ENCODE measurements around the gene SLC6A9. TPM values are rescaled to one million over a fixed set of nuclear protein-coding genes. Genes with fewer than 3 reads are reported as not detected.

The SLC6A9 gene
- total RNA-seq, 2 experiments from 2014 or later = 1.9 to 2.3 TPM

DNA sequence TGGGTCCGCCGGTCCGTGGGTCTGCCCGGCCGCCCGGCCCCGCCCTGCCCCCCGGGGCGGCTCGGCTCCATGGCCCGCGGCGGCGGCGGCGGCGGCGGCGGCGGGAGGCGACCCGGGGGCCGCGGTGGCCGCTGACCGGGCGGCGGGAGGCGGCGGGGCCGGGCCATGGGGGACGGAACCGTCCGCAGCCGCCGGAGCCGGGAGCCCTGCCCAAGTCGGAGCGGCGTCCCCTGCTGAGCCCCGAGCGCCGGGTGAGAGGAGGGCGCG, 52.1 kb downstream of the SLC6A9 start:
- H3K9me3 Mint-ChIP-seq (ENCODE audit: insufficient read depth) = no peaks in the 10 kb centered on the region

DNA sequence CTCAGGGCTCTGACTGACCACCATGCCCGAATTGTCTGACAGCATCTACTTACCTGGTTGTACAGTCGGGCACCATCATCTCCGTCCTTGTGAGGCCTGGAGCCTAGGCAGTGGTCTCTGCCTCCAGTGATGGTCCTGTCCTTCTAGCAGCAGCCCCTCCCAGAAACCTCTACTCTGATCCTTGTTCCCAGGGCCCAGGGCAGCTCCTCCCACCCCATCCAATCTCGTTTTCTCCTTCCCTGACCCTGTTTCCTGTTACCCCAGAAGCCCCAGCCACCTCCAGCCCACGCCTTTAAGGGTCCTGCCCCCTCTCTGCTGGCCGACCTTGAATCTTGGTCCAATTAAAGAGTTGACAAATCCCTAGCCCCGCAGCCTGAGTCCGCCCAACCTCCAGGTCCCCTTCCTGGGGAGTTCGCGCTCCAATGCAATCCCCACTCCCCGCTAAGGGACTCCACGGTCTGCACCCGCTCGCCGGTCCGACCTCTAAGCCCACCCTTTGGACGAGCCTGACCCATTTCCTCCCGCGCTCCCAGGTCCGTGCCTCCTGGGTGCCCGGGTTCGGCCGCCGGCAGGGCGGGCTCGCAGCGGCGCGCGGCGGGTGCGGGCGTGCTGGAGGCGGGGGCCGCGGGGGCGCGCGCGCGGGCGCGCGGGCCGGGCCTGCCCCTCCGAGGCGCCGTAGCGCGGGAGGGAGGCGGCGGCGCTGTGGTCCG, 52.6 kb downstream of the SLC6A9 start, which contains the start of gene B4GALT2:
Gene B4GALT2 (plus strand): TSS at position 660 of the 710 bp plus-strand sequence. CDS start 1,951 bp downstream, outside the sequence.
- peak; percentile 10 for ATAC-seq
- ChIA-PET CTCF (interaction anchor here (1.2 to 1.3 kb wide), 2 partner anchors 44 to 215 kb away, joined by 4 to 8 read pairs; no protein-coding TSS in a partner anchor), POLR2A (interaction anchor here (0.5 to 0.7 kb wide), 2 partner anchors 12 to 743 kb away, joined by 3 read pairs; no protein-coding TSS in a partner anchor)
- H3K4me1 Mint-ChIP-seq (ENCODE audit: low read depth) = peaks cover 49% of the 10 kb centered on the region
- no peaks in the 10 kb centered on the region for H3K9me3 Mint-ChIP-seq (ENCODE audit: insufficient read depth)
- H3K36me3 Mint-ChIP-seq (ENCODE audit: low read depth) = peaks cover 27% of the 10 kb centered on the region
- H3K4me3 Mint-ChIP-seq = peak within 1 kb of the TSS; percentile 83
- peak; percentile 45 for DNase-seq
- H3K27ac Mint-ChIP-seq = peak within 1 kb of the TSS; percentile 88
- no peaks in the 10 kb centered on the region for H3K27me3 Mint-ChIP-seq (ENCODE audit: low read depth)

More for the DNA sequence above, 52.1 kb downstream of the SLC6A9 start:
- Mint-ChIP-seq H3K36me3 (ENCODE audit: low read depth) (peaks cover 25% of the 10 kb centered on the region), H3K27ac (no peak overlapping the region), H3K27me3 (ENCODE audit: low read depth) (no peaks in the 10 kb centered on the region), H3K4me1 (ENCODE audit: low read depth) (peaks cover 44% of the 10 kb centered on the region), H3K4me3 (no peak overlapping the region)
- DNase-seq (no peak), ATAC-seq (no peak)
- ChIA-PET POLR2A (no interaction called here), CTCF (no interaction called here)

DNA sequence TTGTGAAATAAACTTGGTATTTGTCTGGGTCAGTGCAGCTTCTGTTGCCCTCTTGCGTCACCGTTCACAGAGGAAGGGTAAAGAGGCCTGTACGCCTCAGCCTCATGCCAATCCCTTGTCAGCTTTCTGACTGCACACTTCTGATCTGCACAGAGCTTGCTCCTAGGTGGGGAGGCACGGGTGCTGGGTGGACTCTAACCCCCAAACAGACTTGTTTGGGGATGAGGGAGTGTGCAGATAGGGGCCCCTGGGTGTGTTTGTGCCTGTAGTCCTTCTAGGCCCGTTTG, 53.1 kb downstream of the SLC6A9 start:
- Mint-ChIP-seq H3K27me3 (ENCODE audit: low read depth) (no peaks in the 10 kb centered on the region), H3K4me3 (peak overlapping the region; percentile 72), H3K36me3 (ENCODE audit: low read depth) (peaks cover 31% of the 10 kb centered on the region), H3K9me3 (ENCODE audit: insufficient read depth) (no peaks in the 10 kb centered on the region), H3K27ac (no peak overlapping the region), H3K4me1 (ENCODE audit: low read depth) (peaks cover 53% of the 10 kb centered on the region)
- ChIA-PET POLR2A (interaction anchor here (0.5 to 0.7 kb wide), 2 partner anchors 12 to 743 kb away, joined by 3 read pairs; no protein-coding TSS in a partner anchor), CTCF (interaction anchor here (1.2 to 1.3 kb wide), 2 partner anchors 43 to 215 kb away, joined by 4 to 8 read pairs; no protein-coding TSS in a partner anchor)
- DNase-seq = no peak
- no peak for ATAC-seq

DNA sequence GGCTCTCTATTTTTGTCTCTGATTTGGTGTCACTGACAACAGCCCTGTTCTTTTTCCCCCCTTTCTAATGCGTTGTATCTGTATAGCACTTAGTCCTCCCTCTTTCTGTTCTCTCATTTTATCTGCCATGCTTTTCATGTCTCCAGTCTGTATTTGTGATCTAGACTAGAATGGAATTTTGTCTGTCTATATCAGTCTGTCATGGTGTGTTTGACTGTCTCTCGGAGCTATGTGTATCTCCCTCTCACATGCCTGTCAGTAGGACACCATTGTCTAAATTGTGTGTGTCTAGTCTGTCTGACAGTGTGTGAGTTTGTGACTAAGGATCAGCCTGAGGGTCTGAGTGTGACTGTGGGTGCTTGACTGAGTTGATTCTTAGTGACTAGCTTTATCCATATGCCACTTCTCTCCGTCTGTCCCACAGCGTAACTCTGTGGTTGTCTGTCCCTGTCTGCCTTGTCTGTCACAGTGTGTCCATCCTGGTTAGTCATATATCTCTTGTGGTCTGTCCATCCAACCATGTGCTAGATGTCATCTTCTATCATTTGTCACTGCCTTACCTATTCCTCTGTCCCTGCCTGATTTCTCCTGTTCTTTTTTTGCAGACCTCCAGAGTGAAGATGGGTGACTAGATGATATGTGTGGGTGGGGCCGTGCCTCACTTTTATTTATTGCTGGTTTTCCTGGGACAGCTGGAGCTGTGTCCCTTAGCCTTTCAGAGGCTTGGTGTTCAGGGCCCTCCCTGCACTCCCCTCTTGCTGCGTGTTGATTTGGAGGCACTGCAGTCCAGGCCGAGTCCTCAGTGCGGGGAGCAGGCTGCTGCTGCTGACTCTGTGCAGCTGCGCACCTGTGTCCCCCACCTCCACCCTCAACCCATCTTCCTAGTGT, 53.6 kb downstream of the SLC6A9 start:
- H3K4me3 Mint-ChIP-seq = peak overlapping the region; percentile 89
- peaks cover 53% of the 10 kb centered on the region for H3K4me1 Mint-ChIP-seq (ENCODE audit: low read depth)
- ChIA-PET POLR2A (interaction anchor here (0.5 to 0.7 kb wide), 2 partner anchors 13 to 744 kb away, joined by 3 read pairs; no protein-coding TSS in a partner anchor), CTCF (interaction anchor here (1.2 to 3.1 kb wide), 4 partner anchors 28 to 214 kb away, joined by 4 to 13 read pairs (median 8); no protein-coding TSS in a partner anchor)
- ATAC-seq = no peak
- no peaks in the 10 kb centered on the region for H3K9me3 Mint-ChIP-seq (ENCODE audit: insufficient read depth)
- H3K27ac Mint-ChIP-seq = no peak overlapping the region
- DNase-seq = no peak
- peaks cover 35% of the 10 kb centered on the region for H3K36me3 Mint-ChIP-seq (ENCODE audit: low read depth)
- no peaks in the 10 kb centered on the region for H3K27me3 Mint-ChIP-seq (ENCODE audit: low read depth)

- peak overlapping the region; percentile 3 for H3K27ac Mint-ChIP-seq
- H3K4me1 Mint-ChIP-seq (ENCODE audit: low read depth) = peaks cover 53% of the 10 kb centered on the region
- H3K36me3 Mint-ChIP-seq (ENCODE audit: low read depth) = peaks cover 42% of the 10 kb centered on the region
These were observed 54.4 kb downstream of the SLC6A9 start for GRCh38 chr1:43976890-43977289.

DNA sequence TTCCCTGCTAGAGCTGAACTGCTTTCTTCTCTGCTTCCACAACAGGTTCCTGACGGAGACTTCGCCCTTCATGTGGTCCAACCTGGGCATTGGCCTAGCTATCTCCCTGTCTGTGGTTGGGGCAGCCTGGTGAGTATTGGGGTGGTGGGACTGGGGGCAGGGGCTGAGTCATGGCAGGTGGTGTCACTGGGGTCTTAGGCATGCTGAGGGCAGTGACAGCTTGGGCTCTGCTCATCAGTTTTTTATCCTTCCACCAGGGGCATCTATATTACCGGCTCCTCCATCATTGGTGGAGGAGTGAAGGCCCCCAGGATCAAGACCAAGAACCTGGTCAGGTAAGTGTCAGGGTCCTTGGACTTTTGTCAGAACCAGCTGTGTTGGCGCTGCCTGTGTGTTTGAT, 55.2 kb downstream of the SLC6A9 start:
- no peaks in the 10 kb centered on the region for H3K27me3 Mint-ChIP-seq (ENCODE audit: low read depth)
- CTCF ChIA-PET = interaction anchor here (0.5 to 3.1 kb wide), 9 partner anchors 13 to 212 kb away, joined by 3 to 13 read pairs (median 5); partner anchors contain the start of gene ARTN
- H3K27ac Mint-ChIP-seq = peak overlapping the region; percentile 89
- peak overlapping the region; percentile 89 for H3K4me3 Mint-ChIP-seq
- peaks cover 56% of the 10 kb centered on the region for H3K4me1 Mint-ChIP-seq (ENCODE audit: low read depth)
- POLR2A ChIA-PET = interaction anchor here (1.0 to 1.7 kb wide), 6 partner anchors 9 to 326 kb away, joined by 3 to 6 read pairs (median 4); partner anchors contain the start of genes KDM4A and ST3GAL3
- H3K9me3 Mint-ChIP-seq (ENCODE audit: insufficient read depth) = no peaks in the 10 kb centered on the region
- ATAC-seq = no peak
- peaks cover 45% of the 10 kb centered on the region for H3K36me3 Mint-ChIP-seq (ENCODE audit: low read depth)
- no peak for DNase-seq

More at GRCh38 chr1:43976890-43977289, 54.4 kb downstream of the SLC6A9 start:
- H3K4me3 Mint-ChIP-seq = peak overlapping the region; percentile 89
- ChIA-PET POLR2A (interaction anchor here (1.0 to 1.7 kb wide), 2 partner anchors 270 to 327 kb away, joined by 3 to 4 read pairs; partner anchors contain the start of genes KDM4A and ST3GAL3), CTCF (interaction anchor here (1.3 to 3.1 kb wide), 4 partner anchors 12 to 59 kb away, joined by 4 to 13 read pairs (median 8); no protein-coding TSS in a partner anchor)
- no peaks in the 10 kb centered on the region for H3K9me3 Mint-ChIP-seq (ENCODE audit: insufficient read depth)
- ATAC-seq (no peak), DNase-seq (no peak)
- no peaks in the 10 kb centered on the region for H3K27me3 Mint-ChIP-seq (ENCODE audit: low read depth)

DNA sequence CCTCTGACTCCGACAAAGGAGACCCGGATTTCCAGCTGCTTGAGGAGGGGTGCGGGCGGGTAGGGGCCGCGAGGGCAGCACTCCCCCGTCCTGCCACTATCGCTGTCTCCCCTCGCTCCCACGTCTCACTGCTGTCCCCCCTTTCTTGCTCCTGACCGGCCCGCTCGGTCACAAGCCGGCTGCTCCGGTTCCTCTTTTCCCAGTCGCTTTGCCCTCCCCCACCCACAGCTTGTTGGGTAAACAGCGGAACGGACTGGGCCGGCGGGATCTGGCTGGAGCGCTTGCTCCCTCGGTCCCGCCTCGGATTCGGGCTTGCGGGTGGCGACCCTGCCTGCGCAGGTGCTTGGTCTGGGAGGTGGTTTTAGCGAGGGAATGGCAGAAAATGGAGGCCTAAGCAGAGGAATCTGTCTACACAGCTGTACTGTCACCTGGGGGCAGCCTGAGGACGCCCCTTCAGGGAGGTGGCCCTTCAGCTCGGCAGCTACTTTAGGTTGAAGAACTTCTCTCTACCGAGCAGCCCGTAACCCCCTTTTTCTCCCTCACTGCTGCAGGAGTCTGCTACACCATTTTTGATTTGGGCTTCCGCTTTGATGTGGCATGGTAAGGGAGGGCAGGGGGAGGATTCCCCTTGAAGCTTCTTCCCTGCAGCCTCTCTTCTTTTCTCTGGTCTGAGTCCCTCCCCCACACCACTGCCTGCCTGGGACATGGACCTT, 55.9 kb downstream of the SLC6A9 start:
- peak; percentile 11 for ATAC-seq
- ChIA-PET POLR2A (interaction anchor here (1.0 to 1.7 kb wide), 8 partner anchors 9 to 326 kb away, joined by 3 to 6 read pairs (median 4); partner anchors contain the start of genes KDM4A and ST3GAL3), CTCF (interaction anchor here (0.9 to 3.1 kb wide), 9 partner anchors 13 to 211 kb away, joined by 3 to 13 read pairs (median 5); partner anchors contain the start of gene ARTN)
- Mint-ChIP-seq H3K36me3 (ENCODE audit: low read depth) (peaks cover 45% of the 10 kb centered on the region), H3K9me3 (ENCODE audit: insufficient read depth) (no peaks in the 10 kb centered on the region), H3K27ac (peak overlapping the region; percentile 89), H3K4me1 (ENCODE audit: low read depth) (peaks cover 59% of the 10 kb centered on the region), H3K27me3 (ENCODE audit: low read depth) (no peaks in the 10 kb centered on the region), H3K4me3 (peak overlapping the region; percentile 89)
- peak; percentile 58 for DNase-seq

- H3K4me3 Mint-ChIP-seq = peak within 1 kb of the TSS; percentile 89
- H3K27ac Mint-ChIP-seq = peak within 1 kb of the TSS; percentile 89
- POLR2A ChIA-PET = interaction anchor here (0.8 to 1.7 kb wide), 8 partner anchors 8 to 325 kb away, joined by 3 to 6 read pairs (median 4); partner anchors contain the start of gene KDM4A
- H3K27me3 Mint-ChIP-seq (ENCODE audit: low read depth) = no peaks in the 10 kb centered on the region
- ATAC-seq = peak; percentile 77
- peaks cover 58% of the 10 kb centered on the region for H3K4me1 Mint-ChIP-seq (ENCODE audit: low read depth)
- no peaks in the 10 kb centered on the region for H3K9me3 Mint-ChIP-seq (ENCODE audit: insufficient read depth)
- H3K36me3 Mint-ChIP-seq (ENCODE audit: low read depth) = peaks cover 44% of the 10 kb centered on the region
- DNase-seq = peak; percentile 97
- CTCF ChIA-PET = interaction anchor here (0.9 to 3.1 kb wide), 10 partner anchors 17 to 210 kb away, joined by 3 to 13 read pairs (median 4); partner anchors contain the start of genes ARTN and IPO13
These were observed 56.6 kb downstream of the SLC6A9 start, which contains the start of gene ATP6V0B for GRCh38 chr1:43974443-43975248. Gene ATP6V0B (plus strand): TSS chr1:43974960. CDS start chr1:43975041, 81 bp downstream.

DNA sequence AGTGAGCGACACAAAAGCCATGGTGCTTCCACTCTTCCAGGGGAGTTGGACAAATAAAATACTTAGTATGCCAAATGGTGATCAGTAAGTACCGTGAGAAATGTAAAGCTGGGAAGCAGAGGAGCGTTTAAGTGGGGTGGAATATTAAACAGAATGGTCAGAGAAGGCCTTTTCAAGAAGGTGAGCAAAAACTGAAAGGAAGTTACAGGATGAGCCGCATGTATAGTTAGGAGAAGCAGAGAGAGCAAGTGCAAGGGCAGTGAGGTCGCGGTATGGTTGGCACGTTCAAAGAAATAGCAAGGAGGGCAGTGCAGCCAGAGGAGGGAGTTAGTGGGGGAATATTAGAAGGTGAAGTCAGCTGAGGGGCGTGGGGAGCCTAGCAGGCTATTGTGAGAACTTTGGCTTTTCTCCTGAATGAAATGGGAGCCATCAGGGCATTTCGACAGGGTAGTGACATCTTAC, 57.2 kb downstream of the SLC6A9 start:
- H3K27me3 Mint-ChIP-seq (ENCODE audit: low read depth) = no peaks in the 10 kb centered on the region
- H3K9me3 Mint-ChIP-seq (ENCODE audit: insufficient read depth) = no peaks in the 10 kb centered on the region
- DNase-seq = no peak
- H3K36me3 Mint-ChIP-seq (ENCODE audit: low read depth) = peaks cover 44% of the 10 kb centered on the region
- ChIA-PET CTCF (interaction anchor here (1.0 to 3.1 kb wide), 3 partner anchors 27 to 62 kb away, joined by 4 to 13 read pairs (median 4); partner anchors contain the start of gene IPO13), POLR2A (interaction anchor here (0.8 to 1.4 kb wide), 3 partner anchors 18 to 41 kb away, joined by 3 to 5 read pairs (median 3); no protein-coding TSS in a partner anchor)
- peak overlapping the region; percentile 89 for H3K27ac Mint-ChIP-seq
- peak overlapping the region; percentile 89 for H3K4me3 Mint-ChIP-seq
- H3K4me1 Mint-ChIP-seq (ENCODE audit: low read depth) = peaks cover 64% of the 10 kb centered on the region
- ATAC-seq = no peak

All from activated CD8-positive, alpha-beta T cell treated with anti-CD3 and anti-CD28 coated beads, Interleukin-2, amount 10 ng/mL, durations not matched to agents 7 days and 5 days (primary cell).